Pancreas (tissue), 10 donors: ENCODE measurements around the gene RTN4RL1. TPM values are rescaled to one million over a fixed set of nuclear protein-coding genes. Genes with fewer than 3 reads are reported as not detected.

Source experiments
- ATAC-seq, 4 donors: fragments of 200-7000 bp; cut with Tn5 transposase; one replicate each; pipeline versions ENCODE4 v1.8.0 to v1.9.1; 2020; ENCODE audit warnings: mild to moderate bottlenecking in 4 of 4, moderate library complexity in 4 of 4
- DNase-seq, 6 donors: peaks; one replicate each; pipeline ENCODE4 v3.0.0-alpha.2; 2020
- FAIRE-seq: peaks from 2 replicates; lab custom pipeline; 2012; peaks lifted over from hg19 to GRCh38; lab: Jason Lieb, UNC
- H3K27ac ChIP-seq, 4 donors: fragments of 200-600 bp; sonication (generic); 1 replicate in 3 of 4; 2 replicates in 1 of 4; pipeline versions ENCODE4 v1.5.0 to v1.8.0; 2020
- H3K27me3 ChIP-seq, 4 donors: fragments of 200-600 bp; one replicate each; pipeline ENCODE4 v1.8.0; 2021
- H3K36me3 ChIP-seq, 3 donors: fragments of 200-600 bp; sonication (generic) in 1 of 3; one replicate each; pipeline versions ENCODE4 v1.5.0 to v1.8.0; 2020 to 2021
- H3K4me1 ChIP-seq, 3 donors: fragments of 200-600 bp; one replicate each; pipeline ENCODE4 v1.8.0; 2021
- H3K4me3 ChIP-seq, 4 donors: fragments of 200-600 bp; sonication (generic) in 2 of 4; one replicate each; pipeline versions ENCODE4 v1.5.0 to v1.8.0; 2020 to 2021
- H3K9me3 ChIP-seq, 4 donors: fragments of 200-600 bp; one replicate each; pipeline ENCODE4 v1.8.0; 2021
- WGBS, 2 donors: extraction: QIAGEN DNeasy Blood & Tissue Kit; methylation state at CpG; one replicate each; pipeline ENCODE4 v1.1.7; 2013; 5-methylcytosine and 5-hydroxymethylcytosine counted together
- intact Hi-C, 3 donors: fragments of 100-400 bp; cut with DNase I; formaldehyde crosslinking; loops; one replicate each; pipeline versions ENCODE4 v1.11.1 to v1.14.2; 2022
- polyA plus RNA-seq, 2 donors: library from polyadenylated mRNA; stranded (reverse); fragments of 200-250 nt; gene quantifications; one replicate each; pipeline ENCODE4 v1.2.3, GENCODE V29; 2013
- total RNA-seq, 6 donors: library from RNA; stranded (reverse); fragmentation: NEBNext Ultra II Directional in 4 of 6; extraction: Animal tissue kit (Norgen Biotek cat#: 25700) in 4 of 6; gene quantifications; one replicate each; pipeline versions ENCODE4 v1.2.1 to v1.2.4, GENCODE V29; 2021 to 2023
- TF ChIP-seq, protein P1 (sequence below), 4 donors: fragments of 200-600 bp; sonication (generic) in 3 of 4; IDR thresholded peaks; one replicate each; pipeline versions ENCODE4 v1.5.0 to v1.8.0; 2021; ENCODE audit warnings: antibody characterized with exemption in 4 of 4
- donor health status: healthy with polysubstance abuse.
- donor health status: DM: no; HTN: no; CAD: no; lungs with moderate emphysema.
- donor health status: DM: no; HTN: no; CAD: no.
- donor health status: control.
- donor health status: control.
- donor health status: Bipolar disorder and iron deficiency.
- donor health status: DM: yes; HTN: yes; CAD: no.
- donor health status: DM: no; HTN: no; CAD: no.
- donor health status: DM: no; HTN: no; CAD: no.
- donor health status: DM: yes; HTN: yes; CAD: no.

Gene RTN4RL1
- total and polyA plus RNA-seq, 8 donors, result 0.93 to 3.6 (median 2.1) TPM

DNA sequence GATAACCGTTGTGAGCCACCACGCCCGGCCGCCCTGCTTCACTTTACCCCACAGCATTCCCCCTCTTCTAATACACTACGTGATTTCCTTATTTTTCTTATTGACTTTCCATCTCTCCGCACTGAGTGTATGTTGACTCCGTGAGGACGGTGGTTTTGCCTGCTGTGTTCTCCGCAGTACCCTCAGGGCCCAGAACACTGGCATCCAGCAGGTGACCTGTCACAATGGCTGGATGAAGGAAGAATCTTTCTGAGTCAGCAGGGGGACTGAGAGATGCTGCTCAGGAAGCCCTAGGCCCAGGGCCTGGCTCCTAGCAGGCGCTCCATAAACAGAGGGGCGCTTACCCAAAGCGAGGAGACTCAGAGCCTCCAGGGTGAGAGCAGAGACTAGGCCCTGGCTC lies 79.5 kb downstream of the RTN4RL1 start:
- intact Hi-C loops, result no loop called here
- Histone ChIP-seq H3K27me3 (no peaks in the 10 kb centered on the region), H3K9me3 (no peaks in the 10 kb centered on the region), H3K4me1 (no peaks in the 10 kb centered on the region), H3K27ac (no peak overlapping the region), H3K4me3 (no peak overlapping the region), H3K36me3 (no peaks in the 10 kb centered on the region)
- WGBS, 2 donors, result 92 to 93% methylated on average over 12 of the region's 12 CpGs
- ATAC-seq (no peak), FAIRE-seq (no peak), DNase-seq (no peak)
- TF ChIP-seq, protein P1, sequence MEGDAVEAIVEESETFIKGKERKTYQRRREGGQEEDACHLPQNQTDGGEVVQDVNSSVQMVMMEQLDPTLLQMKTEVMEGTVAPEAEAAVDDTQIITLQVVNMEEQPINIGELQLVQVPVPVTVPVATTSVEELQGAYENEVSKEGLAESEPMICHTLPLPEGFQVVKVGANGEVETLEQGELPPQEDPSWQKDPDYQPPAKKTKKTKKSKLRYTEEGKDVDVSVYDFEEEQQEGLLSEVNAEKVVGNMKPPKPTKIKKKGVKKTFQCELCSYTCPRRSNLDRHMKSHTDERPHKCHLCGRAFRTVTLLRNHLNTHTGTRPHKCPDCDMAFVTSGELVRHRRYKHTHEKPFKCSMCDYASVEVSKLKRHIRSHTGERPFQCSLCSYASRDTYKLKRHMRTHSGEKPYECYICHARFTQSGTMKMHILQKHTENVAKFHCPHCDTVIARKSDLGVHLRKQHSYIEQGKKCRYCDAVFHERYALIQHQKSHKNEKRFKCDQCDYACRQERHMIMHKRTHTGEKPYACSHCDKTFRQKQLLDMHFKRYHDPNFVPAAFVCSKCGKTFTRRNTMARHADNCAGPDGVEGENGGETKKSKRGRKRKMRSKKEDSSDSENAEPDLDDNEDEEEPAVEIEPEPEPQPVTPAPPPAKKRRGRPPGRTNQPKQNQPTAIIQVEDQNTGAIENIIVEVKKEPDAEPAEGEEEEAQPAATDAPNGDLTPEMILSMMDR (IDR thresholded peaks at IDR 0.05), result no peak

DNA sequence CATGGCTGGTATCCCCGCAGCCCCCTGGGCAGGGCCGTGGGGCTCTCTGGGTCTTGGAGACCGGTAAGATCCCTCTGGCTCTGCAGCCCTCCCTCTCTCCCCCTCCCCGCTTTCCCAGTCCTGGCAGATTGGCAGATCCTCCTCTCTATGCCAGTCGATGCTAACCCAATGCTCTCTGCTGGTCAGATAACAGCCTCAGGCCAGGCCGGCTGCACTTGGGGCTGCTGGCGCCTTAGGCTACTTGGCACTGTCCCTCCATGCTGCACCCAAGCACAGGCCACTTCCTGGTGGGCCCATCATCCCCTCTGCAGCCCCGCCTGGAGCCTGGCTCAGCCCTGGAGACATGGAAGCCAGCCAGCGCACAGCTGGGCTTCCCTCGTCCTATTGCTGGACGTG lies 81.7 kb downstream of the RTN4RL1 start:
- TF ChIP-seq, protein P1 (IDR thresholded peaks at IDR 0.05), result no peak
- H3K9me3 ChIP-seq, result no peaks in the 10 kb centered on the region
- no peak overlapping the region for H3K4me3 ChIP-seq
- no peak for ATAC-seq
- intact Hi-C loops, result no loop called here
- H3K4me1 ChIP-seq, result no peaks in the 10 kb centered on the region
- H3K27me3 ChIP-seq, result no peaks in the 10 kb centered on the region
- FAIRE-seq, result no peak
- no peaks in the 10 kb centered on the region for H3K36me3 ChIP-seq
- no peak overlapping the region for H3K27ac ChIP-seq
- 83% methylated on average over 11 of the region's 11 CpGs for WGBS, 2 donors
- DNase-seq, result no peak

DNA sequence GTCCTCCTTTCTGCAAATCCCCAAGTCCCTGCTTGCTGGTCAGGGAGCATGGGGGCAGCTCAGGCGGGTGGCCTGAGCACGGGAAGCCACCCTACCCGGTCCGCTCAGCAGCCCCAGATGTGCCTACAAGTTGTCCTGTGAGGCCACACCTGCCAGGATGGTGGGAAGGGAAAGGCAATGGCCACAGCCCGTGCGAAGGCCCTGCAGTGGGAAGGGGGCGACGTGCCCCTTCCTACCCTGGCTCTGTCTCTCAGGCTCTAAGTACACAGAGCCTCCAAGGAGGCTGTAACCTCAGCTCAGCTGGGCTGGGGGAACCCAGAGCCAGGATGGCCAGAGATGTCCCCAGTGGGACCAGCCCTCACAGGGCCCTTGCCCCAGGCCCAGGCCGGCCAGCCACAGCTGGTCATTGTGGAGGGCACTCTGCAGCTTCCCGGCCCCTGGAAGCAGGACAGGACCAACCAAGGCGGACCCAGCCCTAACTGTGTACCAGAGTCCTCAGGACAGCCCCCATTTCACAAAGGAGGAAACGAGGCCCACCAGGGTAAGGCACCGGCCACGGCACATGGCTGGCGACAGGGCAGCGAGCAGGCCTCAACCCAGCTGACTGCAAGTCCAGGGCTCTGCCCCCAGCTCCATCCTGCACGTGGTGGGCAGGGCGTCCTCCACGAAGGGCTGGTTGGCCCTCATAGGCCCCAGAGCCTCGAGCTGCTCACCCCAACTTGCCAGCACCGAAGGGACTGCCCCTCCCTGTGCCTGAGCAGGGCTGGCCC lies 82.3 kb downstream of the RTN4RL1 start:
- ATAC-seq (no peak), DNase-seq (no peak), FAIRE-seq (no peak)
- Histone ChIP-seq H3K4me3 (no peak overlapping the region), H3K27me3 (no peaks in the 10 kb centered on the region), H3K9me3 (no peaks in the 10 kb centered on the region), H3K27ac (no peak overlapping the region), H3K36me3 (no peaks in the 10 kb centered on the region), H3K4me1 (no peaks in the 10 kb centered on the region)
- TF ChIP-seq, protein P1 (IDR thresholded peaks at IDR 0.05), result no peak
- intact Hi-C loops, result no loop called here
- WGBS, 2 donors, result 85 to 86% methylated on average over 21 of the region's 21 CpGs

DNA sequence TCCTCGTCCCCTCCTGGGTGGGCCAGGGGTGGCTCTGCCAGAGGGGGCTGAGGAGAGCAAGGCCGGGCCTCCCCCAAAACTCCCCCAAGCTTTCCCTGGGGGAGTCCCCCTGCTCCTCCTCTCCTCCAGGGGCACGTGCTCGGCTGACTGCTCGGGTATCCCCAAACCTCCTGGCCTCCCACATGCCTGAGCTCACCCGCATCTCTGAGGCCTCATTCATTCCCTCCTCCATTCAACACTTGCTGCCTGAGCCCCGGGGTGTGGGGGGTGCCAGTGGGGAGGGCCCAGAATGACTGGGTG lies 83.1 kb downstream of the RTN4RL1 start:
- WGBS, 2 donors, result 80 to 87% methylated on average over 7 of the region's 7 CpGs
- no peak overlapping the region for H3K4me3 ChIP-seq
- no peak overlapping the region for H3K27ac ChIP-seq
- DNase-seq (no peak), ATAC-seq (no peak), FAIRE-seq (no peak)
- no peaks in the 10 kb centered on the region for H3K9me3 ChIP-seq
- TF ChIP-seq, protein P1 (IDR thresholded peaks at IDR 0.05), result no peak
- H3K36me3 ChIP-seq, result no peaks in the 10 kb centered on the region
- no peaks in the 10 kb centered on the region for H3K4me1 ChIP-seq
- intact Hi-C loops, result no loop called here
- H3K27me3 ChIP-seq, result no peaks in the 10 kb centered on the region

DNA sequence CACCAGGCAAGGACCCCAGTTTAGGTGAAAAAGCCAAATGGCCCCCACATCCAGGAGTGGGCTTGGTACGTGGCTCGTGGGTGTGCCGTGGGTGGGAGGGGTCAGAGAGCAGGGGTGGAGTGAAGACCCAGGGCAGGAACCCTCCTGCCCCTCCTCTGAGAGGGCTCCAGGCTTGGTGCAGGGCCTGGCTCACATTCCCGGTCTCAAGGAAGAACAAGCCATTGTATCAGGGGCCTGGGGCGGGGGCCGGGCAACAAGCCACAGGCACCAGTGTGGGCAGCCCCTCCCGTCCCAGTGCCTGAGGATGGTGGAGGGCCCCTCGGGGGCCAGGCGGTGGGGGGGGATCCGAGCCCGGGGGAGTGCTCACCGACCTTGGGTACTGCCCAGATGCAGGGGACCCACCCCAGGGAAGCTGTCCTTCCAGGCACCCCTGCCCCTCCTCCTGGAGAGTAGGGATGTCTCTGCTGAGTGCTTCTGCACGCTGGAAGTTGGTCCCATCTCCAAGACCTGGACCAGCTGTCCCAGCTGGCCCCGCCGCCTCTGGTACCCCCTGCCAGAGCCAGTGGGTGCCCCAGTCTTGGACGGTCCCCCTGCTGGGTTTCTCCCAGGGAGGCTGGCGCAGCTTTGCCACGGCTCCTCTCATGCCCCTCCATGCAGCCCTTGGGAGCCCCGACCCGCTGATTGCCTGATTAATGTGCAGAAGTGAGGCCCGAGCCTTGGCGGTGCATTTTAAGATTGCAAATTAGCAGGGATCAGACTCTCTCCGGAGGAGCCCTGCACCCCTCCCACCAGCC lies 83.7 kb downstream of the RTN4RL1 start:
- Histone ChIP-seq H3K4me1 (no peaks in the 10 kb centered on the region), H3K36me3 (no peaks in the 10 kb centered on the region), H3K27me3 (no peaks in the 10 kb centered on the region), H3K27ac (no peak overlapping the region), H3K4me3 (no peak overlapping the region), H3K9me3 (no peaks in the 10 kb centered on the region)
- no peak for FAIRE-seq
- intact Hi-C loops, result no loop called here
- ATAC-seq, result no peak
- WGBS, 2 donors, result 71 to 76% methylated on average over 15 to 23 of the region's 23 CpGs
- no peak for DNase-seq
- TF ChIP-seq, protein P1 (IDR thresholded peaks at IDR 0.05), result no peak
